Measurements from ENCODE around the gene CPE.
"Not testable (repeated sequence)": the region's sequence is repeated elsewhere in the genome, so short reads cannot be mapped to it uniquely, and the experiment has no call there.

Gene CPE

GRCh38 chr4:165410214-165410613, 31.4 kb downstream of the CPE start:
- DNase-seq: no peak

GRCh38 chr4:165415910-165416309, 37.1 kb downstream of the CPE start:
- no peak for DNase-seq

- no peak for DNase-seq
These were observed 39.3 kb downstream of the CPE start for GRCh38 chr4:165418073-165418472.

GRCh38 chr4:165425629-165426028, 46.8 kb downstream of the CPE start:
- DNase-seq: no peak

GRCh38 chr4:165426331-165426730, 47.5 kb downstream of the CPE start:
- no peak for DNase-seq

- DNase-seq: no peak
These were observed 48.0 kb downstream of the CPE start for GRCh38 chr4:165426823-165427222.

GRCh38 chr4:165428957-165429356, 50.1 kb downstream of the CPE start:
- no peak for DNase-seq

GRCh38 chr4:165433529-165433928, 54.7 kb downstream of the CPE start:
- no peak for DNase-seq

GRCh38 chr4:165437691-165438090, 58.9 kb downstream of the CPE start:
- no peak for DNase-seq

- DNase-seq: no peak
These were observed 60.5 kb downstream of the CPE start for GRCh38 chr4:165439344-165439743.

GRCh38 chr4:165439981-165440380, 61.2 kb downstream of the CPE start:
- DNase-seq: no peak

GRCh38 chr4:165440415-165441158, 61.8 kb downstream of the CPE start:
- no peak for DNase-seq

GRCh38 chr4:165443276-165443675, 64.5 kb downstream of the CPE start:
- no peak for DNase-seq

GRCh38 chr4:165448700-165449099, 69.9 kb downstream of the CPE start:
- no peak for DNase-seq

- DNase-seq: no peak
These were observed 70.5 kb downstream of the CPE start for GRCh38 chr4:165449333-165449732.

GRCh38 chr4:165450871-165451270, 72.1 kb downstream of the CPE start:
- DNase-seq: no peak

- DNase-seq: not testable (repeated sequence)
These were observed 74.3 kb downstream of the CPE start for GRCh38 chr4:165453140-165453539.

GRCh38 chr4:165454426-165454825, 75.6 kb downstream of the CPE start:
- no peak for DNase-seq

- no peak for DNase-seq
These were observed 79.0 kb downstream of the CPE start for GRCh38 chr4:165457793-165458192.

- DNase-seq: no peak
These were observed 79.7 kb downstream of the CPE start for GRCh38 chr4:165458471-165458870.

GRCh38 chr4:165461159-165461821, 82.5 kb downstream of the CPE start:
- no peak for DNase-seq

- no peak for DNase-seq
These were observed 83.2 kb downstream of the CPE start for GRCh38 chr4:165462009-165462408.

GRCh38 chr4:165464376-165464775, 85.6 kb downstream of the CPE start:
- no peak for DNase-seq

GRCh38 chr4:165464813-165465381, 86.1 kb downstream of the CPE start:
- no peak for DNase-seq
